Measurements from ENCODE around the gene MDGA2. TPM values are rescaled to one million over a fixed set of nuclear protein-coding genes. Genes with fewer than 3 reads are reported as not detected.

The MDGA2 gene
- total RNA-seq, 2 donors from 2014 or later: 0.82 to 8.8 TPM

- Histone ChIP-seq H3K4me3 (ENCODE audit: low read length) (no peak overlapping the region), H3K27me3 (ENCODE audit: control insufficient read depth, insufficient read depth, low read length, poor library complexity, severe bottlenecking) (no peaks in the 10 kb centered on the region), H3K4me1 (ENCODE audit: control insufficient read depth, insufficient read depth, low read length) (peaks cover 4% of the 10 kb centered on the region), H3K9ac (ENCODE audit: extremely low read depth, low read length, poor library complexity, severe bottlenecking) (no peak overlapping the region), H3K9me3 (ENCODE audit: control insufficient read depth, low read length) (no peaks in the 10 kb centered on the region), H3K27ac (ENCODE audit: low read depth, low read length) (no peak overlapping the region), H3K36me3 (ENCODE audit: control insufficient read depth, insufficient read depth, low read length) (no peaks in the 10 kb centered on the region)
- DNase-seq: no peak
- Mint-ChIP-seq H3K27ac (no peak overlapping the region), H3K9me3 (no peaks in the 10 kb centered on the region), H3K4me3 (no peak overlapping the region), H3K36me3 (ENCODE audit: low read depth) (no peaks in the 10 kb centered on the region), H3K4me1 (peaks cover 7% of the 10 kb centered on the region), H3K27me3 (ENCODE audit: insufficient read depth) (no peaks in the 10 kb centered on the region)
- WGBS, 2 experiments (ENCODE audit: insufficient coverage in 1 of 2, insufficient read length in 1 of 2): 87% methylated on average over 2 of the region's 2 CpGs; no CpG with 5 or more reads in 1 of the 2 experiments
- TF ChIP-seq CTCF (conservative IDR thresholded peaks at IDR 0.05): no peak
Observed at GRCh38 chr14:47511829-47512228, 163.6 kb downstream of the MDGA2 start.

DNA sequence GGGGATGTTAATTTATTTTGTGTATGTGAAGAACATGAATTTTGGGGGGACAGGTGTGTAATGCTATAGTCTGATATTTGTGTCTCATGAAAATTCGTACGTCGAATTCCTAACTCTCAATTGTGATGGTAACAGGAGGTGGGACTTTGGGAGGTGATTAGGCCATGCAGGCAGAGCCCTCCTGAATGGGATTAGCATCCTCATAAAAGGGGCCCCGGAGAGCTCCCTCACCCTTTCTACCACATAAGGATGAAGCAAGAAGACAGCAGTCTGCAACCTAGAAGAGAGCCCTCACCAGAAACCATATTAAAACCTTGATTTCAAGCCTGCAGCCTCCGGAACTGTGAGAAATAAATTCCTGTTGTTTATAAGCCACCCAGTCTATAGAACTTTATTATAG lies 165.4 kb downstream of the MDGA2 start:
- Histone ChIP-seq H3K9me3 (ENCODE audit: control insufficient read depth, low read length) (no peaks in the 10 kb centered on the region), H3K9ac (ENCODE audit: extremely low read depth, low read length, poor library complexity, severe bottlenecking) (no peak overlapping the region), H3K36me3 (ENCODE audit: control insufficient read depth, insufficient read depth, low read length) (no peaks in the 10 kb centered on the region), H3K27me3 (ENCODE audit: control insufficient read depth, insufficient read depth, low read length, poor library complexity, severe bottlenecking) (no peaks in the 10 kb centered on the region), H3K4me3 (ENCODE audit: low read length) (no peak overlapping the region), H3K4me1 (ENCODE audit: control insufficient read depth, insufficient read depth, low read length) (peaks cover 2% of the 10 kb centered on the region), H3K27ac (ENCODE audit: low read depth, low read length) (no peak overlapping the region)
- DNase-seq: no peak
- no peaks in the 10 kb centered on the region for H3K36me3 Mint-ChIP-seq (ENCODE audit: low read depth)
- no peak for TF ChIP-seq CTCF (conservative IDR thresholded peaks at IDR 0.05)
- H3K4me3 Mint-ChIP-seq: no peak overlapping the region
- H3K9me3 Mint-ChIP-seq: no peaks in the 10 kb centered on the region
- H3K27ac Mint-ChIP-seq: no peak overlapping the region
- 68 to 100% methylated on average over 1 to 5 of the region's 5 CpGs for WGBS, 2 experiments (ENCODE audit: insufficient coverage in 1 of 2, insufficient read length in 1 of 2)
- H3K27me3 Mint-ChIP-seq (ENCODE audit: insufficient read depth): no peaks in the 10 kb centered on the region
- peaks cover 7% of the 10 kb centered on the region for H3K4me1 Mint-ChIP-seq

DNA sequence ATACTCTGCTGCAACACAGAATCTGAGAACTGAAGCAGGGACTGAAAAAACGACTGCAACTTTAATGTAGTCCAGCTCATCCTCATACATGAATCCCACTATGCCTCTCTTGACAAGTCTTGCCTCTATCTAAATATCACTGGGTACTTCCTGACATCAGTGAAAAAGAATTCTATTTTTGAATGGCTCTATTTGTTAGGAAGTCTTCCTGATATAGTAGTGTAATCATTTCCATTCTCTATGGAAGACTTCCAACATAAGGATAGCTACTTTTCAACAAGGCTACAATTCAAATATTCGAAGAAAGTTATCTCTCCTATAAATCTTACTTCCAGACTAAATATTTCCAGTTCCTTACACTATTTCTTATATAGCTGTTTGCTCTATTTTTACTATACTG lies 167.5 kb downstream of the MDGA2 start:
- Histone ChIP-seq H3K36me3 (ENCODE audit: control insufficient read depth, insufficient read depth, low read length) (no peaks in the 10 kb centered on the region), H3K27me3 (ENCODE audit: control insufficient read depth, insufficient read depth, low read length, poor library complexity, severe bottlenecking) (no peaks in the 10 kb centered on the region), H3K4me1 (ENCODE audit: control insufficient read depth, insufficient read depth, low read length) (no peaks in the 10 kb centered on the region), H3K9ac (ENCODE audit: extremely low read depth, low read length, poor library complexity, severe bottlenecking) (no peak overlapping the region), H3K27ac (ENCODE audit: low read depth, low read length) (no peak overlapping the region), H3K9me3 (ENCODE audit: control insufficient read depth, low read length) (no peaks in the 10 kb centered on the region), H3K4me3 (ENCODE audit: low read length) (no peak overlapping the region)
- DNase-seq: no peak
- Mint-ChIP-seq H3K4me1 (no peaks in the 10 kb centered on the region), H3K4me3 (no peak overlapping the region), H3K27ac (no peak overlapping the region), H3K9me3 (no peaks in the 10 kb centered on the region), H3K36me3 (ENCODE audit: low read depth) (no peaks in the 10 kb centered on the region), H3K27me3 (ENCODE audit: insufficient read depth) (no peaks in the 10 kb centered on the region)
- TF ChIP-seq CTCF (conservative IDR thresholded peaks at IDR 0.05): no peak
- WGBS, 2 experiments (ENCODE audit: insufficient coverage in 1 of 2, insufficient read length in 1 of 2): 80 to 90% methylated on average over 1 to 2 of the region's 2 CpGs
